ENCODE results near the gene SLC16A5.

Gene SLC16A5

GRCh38 chr17:75109046-75109406 is 21.3 kb downstream of the SLC16A5 start:
- no peak for DNase-seq (ENCODE audit: low spot score)
- TF ChIP-seq, protein P1, sequence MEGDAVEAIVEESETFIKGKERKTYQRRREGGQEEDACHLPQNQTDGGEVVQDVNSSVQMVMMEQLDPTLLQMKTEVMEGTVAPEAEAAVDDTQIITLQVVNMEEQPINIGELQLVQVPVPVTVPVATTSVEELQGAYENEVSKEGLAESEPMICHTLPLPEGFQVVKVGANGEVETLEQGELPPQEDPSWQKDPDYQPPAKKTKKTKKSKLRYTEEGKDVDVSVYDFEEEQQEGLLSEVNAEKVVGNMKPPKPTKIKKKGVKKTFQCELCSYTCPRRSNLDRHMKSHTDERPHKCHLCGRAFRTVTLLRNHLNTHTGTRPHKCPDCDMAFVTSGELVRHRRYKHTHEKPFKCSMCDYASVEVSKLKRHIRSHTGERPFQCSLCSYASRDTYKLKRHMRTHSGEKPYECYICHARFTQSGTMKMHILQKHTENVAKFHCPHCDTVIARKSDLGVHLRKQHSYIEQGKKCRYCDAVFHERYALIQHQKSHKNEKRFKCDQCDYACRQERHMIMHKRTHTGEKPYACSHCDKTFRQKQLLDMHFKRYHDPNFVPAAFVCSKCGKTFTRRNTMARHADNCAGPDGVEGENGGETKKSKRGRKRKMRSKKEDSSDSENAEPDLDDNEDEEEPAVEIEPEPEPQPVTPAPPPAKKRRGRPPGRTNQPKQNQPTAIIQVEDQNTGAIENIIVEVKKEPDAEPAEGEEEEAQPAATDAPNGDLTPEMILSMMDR (IDR thresholded peaks at IDR 0.05), result no peak
- Histone ChIP-seq H3K27ac (no peak overlapping the region), H3K4me3 (peak overlapping the region; percentile 87)

DNA sequence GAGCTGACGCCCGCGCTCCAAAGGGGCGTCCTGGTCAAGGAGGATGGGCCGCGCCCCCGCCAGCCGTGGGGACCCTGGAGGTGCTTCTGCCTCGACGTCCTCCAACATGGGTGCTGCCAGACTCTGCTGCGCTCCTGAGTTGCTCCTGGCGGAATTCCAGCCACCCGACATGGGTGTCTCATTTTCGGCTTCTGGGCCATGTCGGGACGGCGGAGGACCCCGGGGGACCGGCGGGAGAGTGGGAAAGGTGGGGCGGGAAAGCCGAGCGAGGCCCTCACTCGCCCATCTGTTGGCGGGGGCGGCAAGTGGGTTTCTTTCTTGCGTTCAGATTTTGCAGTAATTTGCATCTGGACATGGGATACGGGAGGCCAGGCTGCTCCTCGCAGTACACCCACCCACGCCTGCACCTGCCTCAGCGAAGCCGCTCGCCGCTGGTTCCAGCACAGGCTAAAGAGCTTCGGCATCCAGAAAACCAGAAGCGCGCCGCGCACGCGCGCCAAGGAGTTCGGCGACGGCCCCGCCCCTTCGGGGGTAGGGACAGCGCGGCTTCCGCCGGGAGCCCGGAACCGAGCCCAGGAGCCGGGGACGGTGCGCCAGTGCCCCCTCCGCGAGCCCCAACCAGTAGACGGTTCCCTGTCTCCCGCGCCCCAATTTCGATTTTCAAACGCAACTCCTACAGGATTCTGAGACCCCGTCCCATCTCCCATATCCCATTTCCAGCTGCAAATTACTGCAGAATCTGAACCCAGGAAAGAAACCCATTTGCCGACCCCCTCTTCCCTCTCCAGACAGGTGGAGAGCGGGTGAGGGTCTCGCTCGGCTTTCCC is 21.9 kb downstream of the SLC16A5 start, which contains the start of gene ARMC7:
Gene ARMC7 (plus strand): TSS at position 563 of the 827 bp plus-strand sequence. CDS start 320 bp downstream, outside the sequence.
- H3K27ac ChIP-seq, result peak within 1 kb of the TSS; percentile 32 to 77
- peak; percentile 90 for DNase-seq (ENCODE audit: low spot score)
- TF ChIP-seq, protein P1 (IDR thresholded peaks at IDR 0.05), result no peak
- peak within 1 kb of the TSS; percentile 87 for H3K4me3 ChIP-seq

DNA sequence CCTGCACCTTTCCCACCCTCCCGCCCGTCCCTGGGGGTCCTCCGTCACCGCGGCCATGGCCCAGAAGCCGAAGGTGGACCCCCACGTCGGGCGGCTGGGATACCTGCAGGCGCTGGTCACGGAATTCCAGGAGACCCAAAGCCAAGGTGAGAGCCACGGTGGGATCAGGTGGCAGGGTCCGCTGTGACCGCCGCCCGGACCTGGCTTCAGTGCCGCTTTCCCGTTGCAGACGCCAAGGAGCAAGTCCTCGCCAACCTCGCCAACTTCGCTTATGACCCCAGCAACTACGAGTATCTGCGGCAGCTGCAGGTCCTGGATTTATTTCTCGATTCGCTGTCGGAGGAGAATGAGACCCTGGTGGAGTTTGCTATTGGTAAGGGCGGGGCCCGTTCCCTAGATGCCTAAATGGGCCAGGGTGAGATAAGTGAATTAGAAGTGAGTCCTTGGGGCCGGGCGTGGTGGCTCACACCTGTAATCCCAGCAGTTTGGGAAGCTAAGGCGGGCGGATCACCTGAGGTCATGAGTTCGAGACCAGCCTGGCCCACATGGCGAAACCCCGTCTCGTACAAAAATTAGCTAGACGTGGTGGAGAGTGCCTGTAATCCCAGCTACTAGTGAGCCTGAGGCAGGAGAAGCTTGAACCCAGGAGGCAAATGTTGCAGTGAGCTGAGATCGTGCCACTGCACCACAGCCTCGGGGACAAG is 22.6 kb downstream of the SLC16A5 start:
- peak overlapping the region; percentile 32 to 77 for H3K27ac ChIP-seq
- TF ChIP-seq, protein P1 (IDR thresholded peaks at IDR 0.05), result no peak
- DNase-seq (ENCODE audit: low spot score), result no peak
- peak overlapping the region; percentile 87 for H3K4me3 ChIP-seq

DNA sequence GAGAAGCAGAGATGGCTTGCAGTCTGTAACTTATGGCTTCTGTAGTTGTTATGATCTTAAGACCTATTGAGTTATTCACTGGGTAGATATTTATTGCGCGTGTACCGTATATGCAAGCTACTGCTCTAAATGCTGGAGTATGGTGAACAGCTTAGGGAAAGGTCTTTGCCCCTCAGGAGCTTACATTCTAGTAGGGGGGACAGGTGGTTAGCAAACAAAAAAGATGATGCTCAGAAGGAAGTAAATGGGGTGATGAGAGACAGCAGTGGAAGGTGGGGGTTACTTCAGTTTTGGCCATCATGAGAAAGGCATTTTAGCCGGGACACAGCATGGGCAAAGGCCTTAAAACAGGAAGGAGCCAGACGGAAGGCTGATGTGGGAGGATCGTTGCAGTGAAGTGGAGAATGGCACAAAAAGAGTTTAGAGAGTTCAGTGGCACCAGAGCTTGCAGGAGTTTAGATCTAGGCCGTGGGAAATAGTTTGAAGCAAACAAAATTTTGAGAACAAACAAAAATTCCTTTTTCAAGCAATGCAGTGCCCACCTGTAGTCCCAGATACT is 24.1 kb downstream of the SLC16A5 start:
- DNase-seq (ENCODE audit: low spot score), result no peak
- TF ChIP-seq, protein P1 (IDR thresholded peaks at IDR 0.05), result no peak
- Histone ChIP-seq H3K27ac (no peak overlapping the region), H3K4me3 (no peak overlapping the region)

GRCh38 chr17:75113798-75114551 is 26.2 kb downstream of the SLC16A5 start:
- Histone ChIP-seq H3K4me3 (peak overlapping the region; percentile 76), H3K27ac (peak overlapping the region; percentile 70 to 93)
- TF ChIP-seq, protein P1 (IDR thresholded peaks at IDR 0.05), result peak; percentile 95
- peak; percentile 89 for DNase-seq (ENCODE audit: low spot score)

DNA sequence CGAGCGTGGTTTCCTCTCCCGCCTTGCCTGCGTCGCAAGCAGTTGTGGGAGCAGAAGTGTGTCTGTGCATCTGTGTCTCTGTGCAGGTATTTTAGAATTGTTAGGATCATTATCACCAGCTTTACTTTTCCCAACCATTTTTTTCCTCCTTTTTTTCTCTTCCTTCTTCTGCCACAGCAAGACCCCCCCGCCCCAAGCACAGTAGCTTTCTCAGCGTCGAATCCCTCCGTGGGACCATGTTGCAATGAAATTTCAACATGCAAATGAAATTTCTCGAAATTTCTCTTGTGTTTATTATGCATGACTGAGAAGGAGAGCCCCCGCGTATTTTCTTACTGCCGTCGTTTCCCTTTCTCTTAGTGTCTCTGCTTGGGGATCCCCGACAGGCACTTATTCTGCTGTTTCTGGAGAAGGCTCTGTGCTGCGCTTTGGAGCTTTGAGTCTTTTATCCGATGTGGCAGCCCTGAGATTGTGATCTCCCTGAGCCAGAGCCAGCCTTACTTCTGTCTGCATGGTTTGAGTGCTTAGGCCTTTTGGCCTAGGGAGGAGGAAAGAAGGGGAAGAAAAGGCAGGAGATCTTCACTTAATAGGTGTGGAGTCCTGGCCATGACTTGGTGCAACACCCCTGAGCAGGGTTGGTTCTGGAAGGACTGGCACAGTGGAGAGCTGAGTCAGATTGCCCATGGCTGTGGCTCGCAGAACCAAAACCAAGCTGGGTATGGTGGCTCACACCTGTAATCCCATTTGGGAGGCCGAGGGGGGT is 27.0 kb downstream of the SLC16A5 start:
- Histone ChIP-seq H3K27ac (peak overlapping the region; percentile 70 to 93), H3K4me3 (peak overlapping the region; percentile 76)
- TF ChIP-seq, protein P1 (IDR thresholded peaks at IDR 0.05), result no peak
- DNase-seq (ENCODE audit: low spot score), result no peak

Measured in coronary artery (tissue), 2 donors.